ENCODE measurements around the gene SELENOO. TPM values are rescaled to one million over a fixed set of nuclear protein-coding genes. Genes with fewer than 3 reads are reported as not detected.

The SELENOO gene
- polyA plus RNA-seq, 4 donors: 14.9 to 26.2 (median 17.1) TPM

- DNase-seq (ENCODE audit: low read depth in 4 of 4, low spot score in 3 of 4): no peak
Measured at GRCh38 chr22:50213263-50213662, 12.5 kb downstream of the SELENOO start.

- DNase-seq (ENCODE audit: low read depth in 4 of 4, low spot score in 3 of 4): no peak
Measured at GRCh38 chr22:50215297-50216054, 14.7 kb downstream of the SELENOO start.

- DNase-seq (ENCODE audit: low read depth in 4 of 4, low spot score in 3 of 4): no peak
Measured at GRCh38 chr22:50216055-50216683, 15.4 kb downstream of the SELENOO start.

GRCh38 chr22:50216684-50217520 is 16.1 kb downstream of the SELENOO start:
- DNase-seq (ENCODE audit: low read depth in 4 of 4, low spot score in 3 of 4): no peak

GRCh38 chr22:50217543-50218152 is 16.8 kb downstream of the SELENOO start:
- no peak for DNase-seq (ENCODE audit: low read depth in 4 of 4, low spot score in 3 of 4)

GRCh38 chr22:50218153-50218995 is 17.6 kb downstream of the SELENOO start:
- no peak for DNase-seq (ENCODE audit: low read depth in 4 of 4, low spot score in 3 of 4)

- DNase-seq (ENCODE audit: low read depth in 4 of 4, low spot score in 3 of 4): no peak
Measured at GRCh38 chr22:50218996-50219727, 18.4 kb downstream of the SELENOO start.

GRCh38 chr22:50219800-50220602 is 19.2 kb downstream of the SELENOO start:
- no peak for DNase-seq (ENCODE audit: low read depth in 4 of 4, low spot score in 3 of 4)

- no peak for DNase-seq (ENCODE audit: low read depth in 4 of 4, low spot score in 3 of 4)
Measured at GRCh38 chr22:50220603-50221409, 20.0 kb downstream of the SELENOO start.

GRCh38 chr22:50221410-50222300 is 20.8 kb downstream of the SELENOO start:
- no peak for DNase-seq (ENCODE audit: low read depth in 4 of 4, low spot score in 3 of 4)

- DNase-seq (ENCODE audit: low read depth in 4 of 4, low spot score in 3 of 4): no peak
Measured at GRCh38 chr22:50222508-50222907, 21.7 kb downstream of the SELENOO start.

- DNase-seq (ENCODE audit: low read depth in 4 of 4, low spot score in 3 of 4): no peak
Measured at GRCh38 chr22:50224071-50224470, 23.3 kb downstream of the SELENOO start.

- no peak for DNase-seq (ENCODE audit: low read depth in 4 of 4, low spot score in 3 of 4)
Measured at GRCh38 chr22:50225200-50225969, 24.6 kb downstream of the SELENOO start.

- DNase-seq (ENCODE audit: low read depth in 4 of 4, low spot score in 3 of 4): no peak
Measured at GRCh38 chr22:50226063-50226874, 25.5 kb downstream of the SELENOO start.

GRCh38 chr22:50226875-50227165 is 26.0 kb downstream of the SELENOO start:
- DNase-seq (ENCODE audit: low read depth in 4 of 4, low spot score in 3 of 4): no peak

Data from right renal pelvis (tissue), 4 donors.